ENCODE measurements around the gene CDC34.
A peak's percentile ranks its signal among the peaks of the same experiment; 100 is the strongest.

CDC34 gene

DNA sequence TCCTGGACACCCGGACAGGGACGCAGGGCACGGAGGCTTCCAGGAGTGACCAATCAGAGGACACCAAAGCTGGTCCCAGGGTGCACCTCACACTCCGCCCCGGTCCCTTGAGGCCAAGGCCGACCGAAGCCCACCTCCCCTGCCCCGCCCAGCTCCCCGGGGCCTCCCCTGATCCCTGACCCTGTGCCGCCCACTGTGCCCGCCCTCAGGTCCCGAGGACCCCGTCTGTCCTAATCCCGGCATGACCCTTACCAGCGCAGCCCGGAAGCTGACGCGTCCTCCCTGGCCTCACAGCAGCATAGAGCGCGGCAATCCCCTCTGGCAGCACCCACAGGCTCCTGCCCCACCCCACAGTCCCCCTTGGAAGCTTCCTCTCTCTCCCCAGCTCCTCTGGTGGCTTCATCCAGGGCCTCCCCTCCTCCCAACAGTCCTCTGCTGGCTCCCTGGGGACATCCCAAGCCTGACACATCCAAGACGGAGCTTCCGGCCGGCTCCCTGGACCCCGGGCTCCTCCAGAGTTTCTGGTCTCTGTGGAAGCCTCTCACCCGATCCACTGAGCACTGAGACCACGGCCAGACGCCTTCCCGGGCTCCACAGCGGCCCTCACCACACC lies 7.4 kb upstream of the CDC34 start:
- no peak for DNase-seq

DNA sequence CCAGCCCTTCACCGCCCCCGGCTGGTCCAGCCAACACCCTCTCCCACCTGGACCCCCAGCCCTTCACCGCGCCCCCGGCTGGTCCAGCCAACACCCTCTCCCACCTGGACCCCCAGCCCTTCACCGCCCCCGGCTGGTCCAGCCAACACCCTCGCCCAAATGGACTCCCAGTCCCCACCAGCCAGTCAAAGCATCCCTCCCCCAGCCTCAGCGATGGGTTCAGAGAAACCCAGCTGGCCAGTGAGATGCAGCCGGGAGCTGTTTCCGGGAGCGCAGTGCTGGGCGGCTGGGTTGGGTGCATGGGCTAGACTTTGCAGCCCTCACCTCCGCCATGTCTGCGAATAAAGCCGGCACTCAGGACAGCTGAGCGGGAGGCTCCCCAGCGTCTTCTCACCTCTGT lies 6.5 kb upstream of the CDC34 start:
- DNase-seq, result no peak

DNA sequence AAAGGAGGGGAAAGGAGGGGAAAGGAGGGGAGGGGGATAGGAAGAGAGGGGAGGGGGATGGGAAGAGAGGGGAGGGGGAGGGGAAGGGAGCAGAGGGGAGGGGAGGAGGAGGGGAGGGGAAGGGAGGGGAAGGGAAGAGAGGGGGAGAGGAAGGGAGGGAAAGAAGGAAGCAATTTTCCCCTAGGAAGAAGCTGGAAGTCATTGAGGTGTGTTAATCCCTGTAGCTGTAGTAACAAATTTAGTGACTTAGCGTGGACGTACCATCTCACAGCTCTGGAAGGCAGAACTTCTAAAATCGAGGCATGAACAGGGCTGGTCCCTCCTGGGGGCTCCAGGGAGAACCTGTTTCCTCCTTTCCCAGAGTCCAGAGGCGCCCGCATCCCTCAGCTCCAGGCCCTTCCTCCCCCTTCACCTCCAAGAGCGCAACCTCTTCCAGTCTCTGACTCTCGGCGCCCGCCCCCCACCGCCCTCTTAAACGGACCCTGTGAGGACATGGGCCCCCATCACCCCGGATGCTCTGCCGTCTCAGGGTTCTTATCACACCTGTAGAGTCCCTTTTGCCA lies 5.6 kb upstream of the CDC34 start:
- DNase-seq, result no peak

DNA sequence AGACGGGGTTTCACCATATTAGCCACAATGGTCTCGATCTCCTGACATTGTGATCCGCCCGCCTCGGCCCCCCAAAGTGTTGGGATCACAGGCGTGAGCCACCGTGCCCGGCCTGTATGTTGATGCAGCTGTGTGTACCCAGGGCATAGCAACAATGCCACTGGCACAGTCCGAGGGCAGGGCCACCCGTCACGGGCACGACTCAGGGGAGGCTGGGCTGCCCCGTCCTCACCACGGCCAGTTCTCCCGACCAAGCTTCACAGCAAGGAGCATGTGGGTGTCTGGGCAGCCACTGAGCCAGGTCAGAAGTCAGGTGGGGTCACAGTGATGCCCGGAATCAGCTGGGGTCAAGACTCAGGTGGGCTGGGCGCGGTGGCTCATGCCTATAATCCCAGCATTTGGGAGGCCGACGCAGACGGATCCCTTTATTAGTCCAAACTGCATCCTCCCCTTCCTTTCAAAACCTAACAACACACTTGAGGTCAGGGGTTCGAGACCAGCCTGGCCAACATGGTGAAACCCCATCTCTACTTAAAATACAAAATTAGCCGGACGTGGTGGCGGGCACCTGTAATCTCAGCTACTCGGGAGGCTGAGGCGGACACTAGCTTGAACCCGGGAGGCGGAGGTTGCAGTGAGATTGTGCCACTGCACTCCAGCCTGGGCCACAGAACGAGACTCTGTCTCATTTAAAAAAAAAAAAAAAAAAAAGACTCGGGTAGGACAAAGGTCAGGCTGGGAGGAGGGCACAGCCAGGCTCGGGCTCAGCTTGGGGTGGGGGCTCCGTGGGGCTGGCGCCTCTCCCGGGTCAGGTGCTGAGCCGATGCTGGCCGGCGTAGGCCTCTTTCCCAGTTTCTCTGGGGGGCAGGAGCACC lies 1.2 kb upstream of the CDC34 start:
- DNase-seq, result no peak

DNA sequence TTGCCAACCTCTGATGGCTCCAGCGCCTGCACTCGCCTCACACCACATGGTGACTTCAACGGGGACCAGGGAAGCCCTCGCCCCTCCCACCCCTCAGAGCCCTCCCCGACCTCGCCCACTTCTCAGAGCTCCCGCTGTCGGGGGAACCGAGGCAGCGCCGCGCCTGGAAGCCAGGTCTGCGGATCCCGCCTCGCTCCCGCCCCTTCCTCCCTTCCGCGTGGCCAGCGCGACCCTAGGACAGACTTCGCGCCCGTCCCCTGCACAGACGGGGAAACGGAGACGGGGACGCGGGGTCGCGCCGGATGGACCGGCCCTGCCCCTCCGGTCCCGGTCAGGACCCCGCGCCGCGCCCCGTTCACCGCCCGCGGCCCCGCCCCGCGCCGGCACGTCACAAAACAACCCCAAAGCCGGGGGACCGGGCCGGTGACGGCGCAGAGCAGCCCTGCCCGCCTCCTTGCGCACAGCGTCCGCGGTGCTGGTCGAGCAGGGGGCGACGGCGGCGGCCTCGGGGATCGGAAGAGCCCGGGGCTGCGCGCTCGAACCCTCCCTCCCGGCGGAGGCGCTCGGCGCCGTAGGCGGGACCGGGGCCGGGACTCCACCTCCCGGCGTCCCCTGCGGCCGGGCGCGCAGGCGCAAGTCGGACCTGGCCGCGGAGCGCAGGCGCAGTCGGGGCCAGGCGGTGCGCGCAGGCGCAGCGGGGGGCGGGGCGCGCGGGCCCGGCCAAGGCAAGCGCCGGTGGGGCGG lies 379 bp upstream of the CDC34 start:
- DNase-seq, result peak; percentile 89

DNA sequence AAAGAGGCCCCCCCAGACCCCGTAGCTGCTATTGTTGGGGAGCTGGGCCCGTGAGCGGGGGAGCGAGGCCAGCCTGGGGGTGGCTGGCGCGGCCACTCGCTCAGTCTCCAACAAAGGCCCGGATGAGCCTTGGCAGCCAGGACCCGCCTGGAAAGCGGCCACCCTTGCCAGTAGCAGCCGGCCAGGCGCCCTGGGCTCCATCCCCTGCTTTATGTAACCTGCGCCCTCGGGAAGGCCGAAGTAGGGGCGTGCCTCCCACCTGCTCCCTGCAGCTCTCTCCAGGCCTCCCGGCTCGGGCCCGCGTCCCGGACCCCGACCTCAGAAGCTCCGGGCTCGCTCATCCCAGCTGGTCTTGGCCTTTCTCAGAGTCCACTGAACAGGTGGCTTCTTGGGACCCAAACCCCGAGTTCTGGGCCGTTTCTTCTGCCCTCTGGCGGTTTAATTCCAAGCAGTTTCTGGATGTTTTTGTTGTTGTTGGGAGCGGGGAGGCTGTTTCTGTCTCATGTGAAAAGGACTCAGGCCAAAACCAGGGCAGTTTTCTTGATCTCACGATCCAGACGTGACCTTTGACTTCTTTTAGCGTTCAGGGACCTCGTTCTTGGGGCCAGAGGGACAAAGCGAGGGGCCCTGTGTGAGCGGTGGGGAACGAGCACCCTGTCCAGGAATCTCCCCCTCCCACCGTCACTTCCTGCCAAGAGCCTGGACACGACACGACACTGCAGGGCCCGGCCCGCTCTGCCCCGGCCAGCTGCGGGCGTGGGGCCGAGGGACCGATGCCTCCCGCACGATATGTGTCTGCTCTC lies 1.2 kb downstream of the CDC34 start:
- DNase-seq, result no peak

DNA sequence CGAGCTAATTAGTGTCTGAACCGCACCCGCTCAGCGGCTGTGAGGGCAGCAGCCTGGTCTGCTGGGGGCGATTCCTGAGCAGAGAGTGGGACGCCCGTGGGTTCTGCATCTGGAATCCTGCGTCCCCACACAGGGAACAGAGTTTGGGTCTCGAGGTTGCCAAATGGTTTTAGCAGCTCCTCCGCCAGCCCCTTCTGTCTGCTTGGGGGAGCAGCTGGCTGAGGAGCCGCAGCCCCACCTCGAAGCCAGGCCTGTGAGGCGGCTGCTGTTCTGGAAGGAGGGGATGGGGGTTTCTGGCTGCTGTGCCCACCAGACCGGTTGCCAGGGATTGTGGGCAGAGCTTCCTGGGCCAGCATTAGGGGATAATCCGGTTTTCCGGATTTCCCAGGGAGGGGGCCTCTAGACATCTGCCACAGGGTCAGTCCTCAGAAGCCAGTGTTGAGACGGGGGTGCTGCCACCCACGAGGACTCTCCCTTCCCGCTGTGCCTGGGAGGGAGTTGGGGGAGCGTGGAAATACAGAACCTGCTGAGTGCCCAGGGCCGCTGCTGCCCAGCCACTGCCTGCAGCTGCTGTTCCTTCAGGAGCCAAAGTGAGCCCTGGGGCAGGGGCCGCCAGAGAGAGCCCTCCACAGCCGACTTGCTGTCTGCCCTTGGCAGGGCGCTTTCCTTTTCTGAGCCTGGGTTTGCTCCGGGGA lies 2.0 kb downstream of the CDC34 start:
- DNase-seq, result no peak

DNA sequence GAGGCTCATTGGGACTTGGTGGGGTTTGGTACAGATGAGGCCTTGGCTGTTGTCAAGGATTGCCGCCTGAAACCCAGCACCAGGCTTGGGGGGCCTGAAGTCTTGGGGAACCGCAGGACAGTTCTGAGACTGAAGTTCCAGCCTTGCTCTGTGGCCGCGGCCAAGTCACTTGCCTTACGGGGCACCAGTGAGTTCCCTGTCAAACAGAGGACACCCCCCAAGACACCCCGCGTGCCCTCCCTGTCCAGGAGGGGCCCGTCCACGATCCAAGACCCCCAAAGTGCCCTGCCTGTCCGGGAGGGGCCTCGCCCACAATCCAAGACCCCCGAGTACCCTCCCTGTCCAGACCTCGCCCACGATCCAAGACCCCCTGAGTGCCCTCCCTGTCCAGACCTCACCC lies 2.5 kb downstream of the CDC34 start:
- no peak for DNase-seq

DNA sequence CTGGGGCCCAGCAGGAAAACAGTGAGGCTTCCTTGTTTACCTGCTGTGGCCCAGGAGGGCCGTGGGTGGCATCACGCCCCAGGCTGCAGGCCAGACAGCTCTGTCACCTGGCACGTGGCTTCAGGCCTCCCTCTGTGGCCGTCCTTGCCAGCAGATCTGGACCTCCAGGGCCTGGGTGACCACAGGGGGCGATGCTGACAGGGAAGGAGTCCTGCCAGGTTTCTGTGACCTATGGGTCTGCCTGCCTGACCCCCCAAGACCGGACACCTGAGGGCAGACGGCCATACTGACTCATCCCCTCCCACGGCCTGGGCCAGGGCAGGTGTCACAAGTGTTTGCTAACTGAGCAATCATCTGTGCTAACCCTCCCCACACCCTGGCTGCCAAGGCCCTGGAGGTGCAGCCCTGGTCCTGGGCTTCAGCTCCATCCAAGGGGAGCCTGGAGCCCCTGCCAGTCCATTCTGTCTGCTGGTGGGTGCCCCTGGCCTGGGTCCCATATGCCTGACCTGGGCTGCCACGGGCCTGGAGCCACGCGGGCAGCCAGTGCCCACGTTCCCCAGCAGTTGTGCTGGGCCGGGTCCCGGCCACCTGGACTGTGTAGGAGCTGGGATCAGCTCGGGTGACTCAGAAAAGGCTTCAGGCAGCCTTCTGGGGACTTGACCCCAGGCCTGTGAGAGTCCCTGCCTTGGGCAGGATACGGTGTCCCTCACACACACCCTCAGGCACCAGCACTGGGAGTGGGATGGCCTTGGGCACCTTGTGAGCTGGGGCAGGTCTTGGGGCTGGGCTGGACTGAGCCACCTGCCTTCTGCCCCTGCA lies 3.7 kb downstream of the CDC34 start:
- DNase-seq, result no peak

DNA sequence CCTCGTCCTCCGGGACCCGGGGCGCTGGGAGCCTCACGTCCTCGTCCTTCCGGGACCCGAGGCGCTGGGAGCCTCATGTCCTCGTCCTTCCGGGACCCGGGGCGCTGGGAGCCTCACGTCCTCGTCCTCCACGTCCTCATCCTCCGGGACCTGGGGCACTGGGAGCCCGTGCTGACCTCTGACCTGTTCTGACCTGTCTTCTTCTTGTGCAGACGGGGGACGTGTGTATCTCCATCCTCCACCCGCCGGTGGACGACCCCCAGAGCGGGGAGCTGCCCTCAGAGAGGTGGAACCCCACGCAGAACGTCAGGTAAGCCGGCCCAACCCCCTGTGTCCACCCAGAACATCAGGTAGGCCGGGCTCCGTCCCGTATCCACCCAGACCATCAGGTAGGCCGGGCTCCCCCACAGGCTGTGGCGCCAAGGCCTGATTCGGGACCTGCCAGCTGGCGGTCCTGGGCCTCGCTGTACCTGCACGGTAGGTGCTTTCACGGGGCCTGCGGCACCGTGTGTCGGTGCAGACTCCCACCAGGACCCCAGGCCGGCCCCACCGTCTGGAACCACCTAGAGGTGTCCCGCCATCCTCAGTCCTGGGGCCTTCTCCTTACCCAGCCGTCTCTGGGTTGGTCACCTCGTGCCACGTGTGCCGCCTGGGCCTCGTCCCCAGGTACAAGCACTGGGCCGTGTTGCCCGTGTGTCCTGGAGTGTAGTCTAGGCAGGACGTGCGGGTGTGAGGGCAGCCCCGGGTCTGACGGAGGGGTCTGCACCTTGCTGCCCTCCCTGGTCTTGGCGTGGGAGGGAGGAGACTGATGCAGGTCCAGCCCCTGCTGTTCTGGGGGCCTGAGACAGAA lies 4.7 kb downstream of the CDC34 start:
- DNase-seq, result no peak

DNA sequence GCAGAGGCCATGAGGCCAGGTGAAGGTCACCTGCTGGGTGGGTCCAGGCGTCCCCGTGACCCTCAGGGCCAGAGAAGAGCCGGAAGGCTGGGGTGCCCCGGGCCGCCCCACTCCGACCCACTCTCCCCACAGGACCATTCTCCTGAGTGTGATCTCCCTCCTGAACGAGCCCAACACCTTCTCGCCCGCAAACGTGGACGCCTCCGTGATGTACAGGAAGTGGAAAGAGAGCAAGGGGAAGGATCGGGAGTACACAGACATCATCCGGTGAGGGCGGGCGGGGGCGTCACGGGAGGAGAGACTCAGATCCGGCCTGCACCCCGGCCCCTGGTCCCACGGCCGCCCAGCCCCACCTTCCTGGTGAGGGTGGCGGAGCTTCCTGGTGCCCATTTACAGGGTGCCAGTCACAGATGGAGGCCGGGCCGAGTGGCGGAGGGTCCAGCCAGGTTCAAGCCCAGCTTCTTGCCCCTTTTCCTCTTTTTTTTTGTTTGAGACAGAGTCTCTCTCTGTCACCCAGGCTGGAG lies 5.4 kb downstream of the CDC34 start:
- DNase-seq, result no peak

DNA sequence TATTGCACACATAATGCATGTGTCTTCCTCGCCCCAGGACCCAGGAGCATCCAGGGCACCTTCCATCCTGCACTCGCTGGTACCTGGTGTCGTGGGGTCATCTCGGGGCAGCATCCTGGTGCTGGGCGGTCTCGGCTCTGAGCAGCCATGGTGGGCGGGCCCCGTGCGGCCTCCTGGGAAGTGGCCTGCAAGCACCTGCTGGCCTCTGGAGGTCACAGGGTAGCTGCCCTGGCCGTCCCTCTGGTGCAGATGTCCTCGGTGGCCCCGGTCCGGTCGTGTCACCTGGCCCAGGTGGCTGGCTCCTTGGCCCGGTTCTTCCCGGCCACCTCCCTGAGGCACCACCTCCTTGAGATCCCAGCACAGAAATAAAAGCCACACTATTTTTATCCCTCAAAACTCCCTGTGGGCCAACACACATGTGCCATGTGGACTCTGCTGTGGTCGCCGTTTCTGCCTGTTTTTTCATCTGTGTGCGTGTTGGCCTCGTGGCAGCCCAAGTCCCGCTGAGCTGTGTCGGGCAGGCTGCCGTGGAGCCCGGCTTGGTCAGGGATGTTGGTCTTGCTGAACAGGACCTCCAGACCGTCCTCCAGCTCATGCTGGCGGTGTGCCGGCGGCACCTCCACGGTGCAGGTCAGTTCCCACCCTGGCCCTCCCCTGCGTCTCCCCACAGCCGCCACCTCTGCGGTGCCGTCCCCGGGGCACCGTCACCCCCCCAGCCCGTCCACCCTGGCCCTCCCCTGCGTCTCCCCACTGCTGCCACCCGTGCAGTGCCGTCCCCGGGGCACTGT lies 7.3 kb downstream of the CDC34 start:
- DNase-seq, result no peak

DNA sequence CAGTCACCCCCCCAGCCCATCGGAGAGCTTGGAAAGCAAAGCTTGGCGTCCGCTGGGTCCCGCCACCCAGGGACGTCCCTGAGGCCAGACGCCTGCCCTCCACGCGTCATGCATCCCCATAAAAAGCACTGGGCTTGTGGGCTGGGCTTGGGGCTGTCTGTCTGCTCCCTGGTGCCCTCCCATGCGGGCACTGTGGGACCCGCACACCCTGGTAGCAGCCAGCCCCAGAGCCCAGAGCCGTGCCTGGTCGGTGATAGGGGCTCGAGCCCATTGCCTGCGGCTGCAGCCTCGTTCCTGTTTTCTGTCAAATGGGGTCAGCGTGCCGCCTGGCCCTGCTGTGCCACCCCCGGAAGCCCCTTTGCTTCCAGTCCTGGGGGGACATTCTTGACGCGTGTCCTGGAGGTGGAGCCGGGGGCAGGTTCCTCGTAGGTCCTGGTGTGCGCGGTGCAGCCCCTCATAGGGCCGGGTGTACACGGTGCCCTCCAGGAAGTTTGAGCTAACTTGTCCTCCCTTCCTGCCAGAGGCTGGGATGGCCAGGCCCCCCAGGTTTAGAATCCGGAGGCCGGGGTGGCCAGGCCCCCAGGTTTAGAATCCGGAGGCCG lies 8.0 kb downstream of the CDC34 start:
- no peak for DNase-seq

DNA sequence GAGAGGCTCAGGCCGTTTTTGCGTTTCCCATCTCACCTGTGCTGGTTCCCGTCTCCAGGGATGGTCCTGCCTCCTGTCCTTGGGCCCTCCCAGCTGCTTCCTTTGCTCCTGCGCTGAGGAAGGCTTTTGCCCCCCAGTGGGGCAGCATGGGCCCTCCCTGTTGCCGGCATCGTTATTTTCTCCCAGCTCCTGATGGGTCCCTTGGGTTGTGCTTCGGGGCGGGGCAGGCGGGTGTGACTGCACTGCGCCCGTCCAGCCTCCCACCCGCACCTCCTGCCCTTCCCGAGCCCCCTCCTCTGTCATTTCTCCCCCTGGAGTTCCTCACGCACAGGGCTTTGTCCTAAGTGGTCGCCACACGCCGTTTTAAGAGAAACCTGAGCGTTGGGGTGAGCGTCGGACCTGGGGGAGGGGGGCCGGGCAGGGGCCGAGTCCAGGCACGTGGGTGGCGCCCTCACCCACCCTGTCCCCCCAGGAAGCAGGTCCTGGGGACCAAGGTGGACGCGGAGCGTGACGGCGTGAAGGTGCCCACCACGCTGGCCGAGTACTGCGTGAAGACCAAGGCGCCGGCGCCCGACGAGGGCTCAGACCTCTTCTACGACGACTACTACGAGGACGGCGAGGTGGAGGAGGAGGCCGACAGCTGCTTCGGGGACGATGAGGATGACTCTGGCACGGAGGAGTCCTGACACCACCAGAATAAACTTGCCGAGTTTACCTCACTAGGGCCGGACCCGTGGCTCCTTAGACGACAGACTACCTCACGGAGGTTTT lies 9.5 kb downstream of the CDC34 start:
- DNase-seq, result no peak

DNA sequence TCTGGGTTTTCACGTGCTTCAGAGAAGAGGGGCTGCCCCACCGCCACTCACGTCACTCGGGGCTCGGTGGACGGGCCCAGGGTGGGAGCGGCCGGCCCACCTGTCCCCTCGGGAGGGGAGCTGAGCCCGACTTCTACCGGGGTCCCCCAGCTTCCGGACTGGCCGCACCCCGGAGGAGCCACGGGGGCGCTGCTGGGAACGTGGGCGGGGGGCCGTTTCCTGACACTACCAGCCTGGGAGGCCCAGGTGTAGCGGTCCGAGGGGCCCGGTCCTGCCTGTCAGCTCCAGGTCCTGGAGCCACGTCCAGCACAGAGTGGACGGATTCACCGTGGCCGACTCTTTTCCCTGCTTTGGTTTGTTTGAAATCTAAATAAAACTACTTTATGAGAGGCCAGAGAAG lies 10.1 kb downstream of the CDC34 start:
- no peak for DNase-seq

DNA sequence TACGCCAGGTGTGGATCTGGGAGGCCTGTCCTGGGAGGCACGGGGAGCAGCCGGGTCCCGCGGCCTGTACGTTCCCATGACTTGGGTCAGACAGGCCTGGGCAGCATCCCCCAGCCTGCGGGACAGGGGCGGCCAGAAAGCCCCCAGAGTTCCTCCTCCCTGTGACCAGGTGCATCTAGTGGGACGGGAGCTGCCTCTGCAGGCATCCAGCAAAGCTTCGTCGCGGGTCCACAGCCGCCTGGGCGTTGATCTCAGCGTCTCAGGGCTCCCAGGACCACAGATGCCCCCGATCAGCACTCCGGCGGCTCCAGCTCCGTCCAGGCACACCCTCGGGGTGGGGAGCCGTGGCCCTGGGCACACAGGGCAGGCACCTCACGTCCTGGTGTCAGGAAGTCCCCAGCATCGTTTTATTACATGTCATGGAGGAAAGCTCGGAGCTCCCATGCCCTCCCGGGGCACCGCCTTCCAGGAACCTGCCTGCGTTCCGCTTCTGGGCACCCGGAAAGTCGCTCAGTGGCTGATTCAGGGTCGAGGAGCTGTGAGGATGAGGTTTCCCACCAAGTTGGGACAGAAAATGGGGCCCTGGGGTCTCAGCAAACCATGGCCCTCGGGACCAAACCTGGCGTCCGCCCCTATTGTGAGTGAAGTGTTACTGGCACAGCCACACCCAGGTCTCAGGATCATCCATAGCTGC lies 10.8 kb downstream of the CDC34 start:
- DNase-seq, result no peak
